Measurements from ENCODE around the gene ZDHHC14.

The ZDHHC14 gene

DNA sequence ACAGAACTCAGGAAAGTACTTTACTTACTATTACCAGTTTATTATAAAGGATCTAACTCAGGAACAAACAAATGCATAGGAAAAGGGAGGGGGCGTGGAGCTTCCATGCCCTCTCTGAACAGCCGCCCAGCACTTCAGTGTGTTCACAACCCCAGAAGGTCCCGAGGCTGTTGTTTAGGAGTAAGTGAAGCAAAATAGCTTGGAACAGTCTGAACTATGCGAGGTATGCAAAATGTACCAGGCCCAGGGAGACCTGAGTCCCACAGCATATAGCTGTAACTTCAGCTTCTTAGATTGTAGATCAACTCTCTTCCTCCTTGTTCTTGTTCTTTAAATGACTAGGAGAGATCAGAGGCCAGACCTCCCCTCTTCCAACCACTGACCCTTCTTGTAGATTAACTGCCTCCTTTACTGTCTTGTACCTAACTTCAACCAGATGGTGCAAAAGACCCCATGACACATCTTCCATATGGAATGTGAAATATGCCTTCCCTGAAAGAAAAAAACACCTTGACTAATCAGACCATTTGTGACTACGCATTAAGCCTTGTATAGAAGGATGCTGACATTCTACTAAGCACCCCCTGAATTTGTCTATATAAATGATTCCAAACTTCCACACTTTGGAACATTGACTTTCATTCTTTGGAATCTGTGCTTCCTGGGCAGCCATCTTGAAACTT, 343.3 kb downstream of the ZDHHC14 start:
- TF ChIP-seq, protein P1, sequence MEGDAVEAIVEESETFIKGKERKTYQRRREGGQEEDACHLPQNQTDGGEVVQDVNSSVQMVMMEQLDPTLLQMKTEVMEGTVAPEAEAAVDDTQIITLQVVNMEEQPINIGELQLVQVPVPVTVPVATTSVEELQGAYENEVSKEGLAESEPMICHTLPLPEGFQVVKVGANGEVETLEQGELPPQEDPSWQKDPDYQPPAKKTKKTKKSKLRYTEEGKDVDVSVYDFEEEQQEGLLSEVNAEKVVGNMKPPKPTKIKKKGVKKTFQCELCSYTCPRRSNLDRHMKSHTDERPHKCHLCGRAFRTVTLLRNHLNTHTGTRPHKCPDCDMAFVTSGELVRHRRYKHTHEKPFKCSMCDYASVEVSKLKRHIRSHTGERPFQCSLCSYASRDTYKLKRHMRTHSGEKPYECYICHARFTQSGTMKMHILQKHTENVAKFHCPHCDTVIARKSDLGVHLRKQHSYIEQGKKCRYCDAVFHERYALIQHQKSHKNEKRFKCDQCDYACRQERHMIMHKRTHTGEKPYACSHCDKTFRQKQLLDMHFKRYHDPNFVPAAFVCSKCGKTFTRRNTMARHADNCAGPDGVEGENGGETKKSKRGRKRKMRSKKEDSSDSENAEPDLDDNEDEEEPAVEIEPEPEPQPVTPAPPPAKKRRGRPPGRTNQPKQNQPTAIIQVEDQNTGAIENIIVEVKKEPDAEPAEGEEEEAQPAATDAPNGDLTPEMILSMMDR (IDR thresholded peaks at IDR 0.05) = no peak

DNA sequence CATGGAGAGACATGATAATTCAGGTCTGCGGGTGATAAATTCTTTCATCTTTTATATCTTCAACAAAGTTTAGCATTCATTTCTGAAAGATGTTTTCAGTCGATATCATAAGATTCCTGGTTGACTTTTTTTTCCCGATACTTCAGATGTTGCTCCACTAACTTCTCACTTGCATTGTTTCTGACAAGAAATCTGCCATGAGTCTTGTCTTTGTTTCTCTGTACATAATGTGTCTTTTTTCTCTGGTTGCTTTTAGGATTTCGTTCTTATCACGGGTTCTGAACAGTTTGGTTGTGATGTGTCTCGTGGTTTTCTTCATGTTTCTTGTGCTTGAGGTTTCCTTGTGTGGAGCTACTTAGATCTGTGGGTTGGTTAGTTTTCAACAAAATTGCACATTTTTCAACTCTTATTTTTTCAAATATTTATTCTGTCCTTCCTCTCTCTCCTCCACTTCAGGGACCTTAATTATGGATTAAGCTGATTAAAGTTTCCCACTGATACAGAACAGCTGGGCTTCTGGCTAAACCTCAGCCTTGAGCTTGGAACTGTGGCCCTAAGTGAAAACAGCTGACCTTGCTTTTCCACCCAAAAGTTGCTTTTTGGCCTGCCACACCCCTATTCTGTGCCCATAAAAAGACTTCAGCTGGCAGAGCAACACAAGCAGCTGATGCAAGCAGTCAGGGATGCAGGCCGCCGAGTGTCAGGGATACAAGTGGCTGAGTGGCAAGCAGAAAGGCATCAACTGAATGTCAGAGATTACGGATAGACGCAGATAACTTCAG, 344.2 kb downstream of the ZDHHC14 start:
- TF ChIP-seq, protein P1 (IDR thresholded peaks at IDR 0.05) = no peak

DNA sequence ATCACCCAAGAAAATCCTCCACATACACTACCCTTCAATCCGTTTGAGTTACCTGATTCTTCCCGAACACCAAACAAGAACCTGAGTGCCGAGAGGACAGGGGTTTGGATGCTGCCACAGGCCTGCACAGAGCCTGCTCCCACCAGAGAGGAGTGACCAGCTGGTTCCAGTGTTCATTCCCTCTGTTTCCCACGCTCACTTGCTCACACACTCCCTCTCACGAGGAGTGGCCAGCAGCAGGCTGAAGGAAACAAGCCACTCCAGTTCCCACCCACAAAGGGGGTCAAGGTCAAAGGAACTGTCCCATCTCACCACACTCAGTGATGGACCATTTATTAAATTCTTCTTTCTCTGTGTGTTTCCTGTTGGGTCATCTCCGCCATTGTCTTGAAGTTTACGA, 344.8 kb downstream of the ZDHHC14 start:
- TF ChIP-seq, protein P1 (IDR thresholded peaks at IDR 0.05) = no peak

DNA sequence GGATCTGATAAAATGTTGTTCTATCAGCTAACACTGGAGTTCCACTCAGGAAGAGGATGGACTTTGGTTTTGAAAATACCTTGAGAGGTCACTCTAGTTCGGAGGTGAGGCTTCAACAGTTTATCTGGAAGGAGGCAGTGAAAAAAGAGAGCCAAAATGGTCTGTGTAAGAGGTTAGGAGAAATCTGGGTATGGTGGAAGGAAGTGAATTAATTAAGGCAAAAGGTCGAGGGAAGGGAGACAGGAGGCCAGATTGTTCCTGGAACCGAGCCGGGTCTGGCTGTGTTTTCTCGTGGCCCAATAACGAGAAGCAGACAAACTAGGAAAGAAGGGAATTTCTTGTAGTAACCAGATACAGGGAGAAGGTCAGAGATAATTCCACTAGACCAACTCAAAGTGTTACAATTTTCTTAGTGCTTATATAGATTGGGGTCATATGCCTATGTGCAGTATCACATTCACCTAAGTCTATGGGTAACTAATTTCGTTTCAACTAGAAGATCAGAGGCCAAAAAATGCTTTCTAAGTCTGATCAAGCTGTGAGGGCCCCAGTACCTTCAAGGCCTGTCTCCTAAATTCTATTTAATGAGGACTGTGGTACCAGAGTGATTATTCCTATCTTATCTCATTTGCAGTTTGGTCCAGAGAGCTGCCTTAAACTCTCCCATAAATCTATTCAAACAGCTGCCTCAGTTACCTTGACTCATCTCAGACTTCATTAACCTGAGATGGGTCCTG, 346.1 kb downstream of the ZDHHC14 start:
- TF ChIP-seq, protein P1 (IDR thresholded peaks at IDR 0.05) = no peak

All from LNCAP (cell line).